ENCODE measurements around the gene DYNC1I2.

Gene DYNC1I2

GRCh38 chr2:171785450-171785849, 98.2 kb downstream of the DYNC1I2 start:
- DNase-seq = no peak

GRCh38 chr2:171787333-171788072, 100.2 kb downstream of the DYNC1I2 start:
- no peak for DNase-seq

DNA sequence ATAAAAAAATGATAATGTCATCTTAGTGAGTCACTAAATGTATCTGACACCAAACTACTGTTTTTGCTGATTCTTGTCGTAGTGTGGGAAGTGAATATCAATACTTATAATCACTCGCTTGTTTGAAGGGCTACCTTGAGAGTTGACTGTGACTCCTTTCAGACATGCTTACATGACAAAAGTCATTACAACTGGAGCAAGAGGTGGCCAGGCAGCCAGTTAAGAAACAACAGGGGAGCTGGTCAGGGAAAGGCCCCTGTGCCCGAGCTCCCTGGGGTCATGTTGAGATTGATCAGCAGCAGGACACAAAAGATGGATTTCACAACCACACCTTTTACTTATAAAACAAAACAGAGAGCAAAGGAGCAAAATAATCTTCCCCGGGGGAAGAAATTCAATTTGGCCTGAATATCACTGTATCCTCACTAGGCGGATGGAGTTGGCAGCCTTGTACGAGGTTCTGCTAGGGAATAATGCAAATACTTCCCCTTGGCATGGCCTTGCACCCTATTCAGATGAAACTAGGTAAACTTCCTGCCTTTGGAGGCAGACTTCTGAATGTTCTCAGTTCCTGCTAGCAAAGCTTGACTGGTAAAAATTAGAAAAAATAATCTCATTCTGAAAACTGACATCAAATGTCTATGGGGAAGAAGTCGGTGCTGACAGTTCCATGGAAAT, 101.2 kb downstream of the DYNC1I2 start:
- DNase-seq = no peak

DNA sequence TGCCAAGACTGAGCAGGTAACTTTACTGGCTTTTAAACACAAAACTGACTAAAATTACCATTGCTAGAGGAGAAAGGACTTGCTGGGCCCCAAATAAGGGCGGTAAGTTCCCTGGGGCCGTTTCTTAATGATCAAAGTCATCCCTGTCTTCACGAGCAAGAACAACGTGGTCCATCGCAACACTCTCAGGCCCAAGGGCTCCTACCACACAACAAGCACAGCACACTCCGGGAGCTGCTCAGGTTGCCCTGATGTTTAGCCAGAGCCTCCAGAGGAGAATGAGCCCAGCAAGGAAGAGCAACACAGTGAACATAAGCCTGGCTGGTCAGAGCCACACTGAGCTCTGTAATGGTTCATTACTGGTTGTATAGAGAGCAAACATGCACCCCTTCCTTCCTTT, 102.7 kb downstream of the DYNC1I2 start:
- no peak for DNase-seq

GRCh38 chr2:171791361-171791760, 104.1 kb downstream of the DYNC1I2 start:
- DNase-seq = no peak

- no peak for DNase-seq
Measured at GRCh38 chr2:171792157-171792556, 104.9 kb downstream of the DYNC1I2 start.

DNA sequence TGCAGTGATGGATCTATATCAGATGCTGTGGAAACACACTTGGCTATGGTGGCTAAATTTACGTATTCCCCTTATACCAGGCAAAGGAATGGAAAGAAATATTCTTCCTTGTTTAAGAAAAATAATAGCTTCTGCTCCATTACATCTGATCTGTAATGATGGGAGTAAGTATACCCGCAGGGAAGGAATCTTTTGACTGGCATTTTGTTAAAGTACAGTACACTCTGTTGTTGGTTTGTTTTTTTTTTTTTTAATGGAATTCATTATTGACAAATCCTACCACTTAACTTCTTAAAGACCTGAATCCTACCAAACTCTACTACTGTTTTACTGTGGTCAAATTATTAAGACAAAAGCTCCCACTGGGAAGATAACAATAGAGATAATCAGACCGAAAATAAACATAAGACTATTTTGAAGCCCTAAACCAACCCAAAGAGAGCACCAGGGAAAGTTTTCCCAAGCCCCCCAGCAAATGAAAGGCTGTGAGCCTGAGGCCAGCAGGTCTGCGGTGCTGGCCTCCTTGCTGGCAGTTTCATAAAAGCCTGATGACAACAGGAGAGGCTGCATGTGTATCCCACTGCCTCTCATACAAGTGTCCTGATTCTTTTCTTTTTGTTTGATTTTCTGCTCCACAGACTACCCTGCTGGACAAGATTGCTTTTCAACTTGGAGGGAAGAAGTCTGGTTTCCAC, 105.8 kb downstream of the DYNC1I2 start:
- DNase-seq = no peak

DNA sequence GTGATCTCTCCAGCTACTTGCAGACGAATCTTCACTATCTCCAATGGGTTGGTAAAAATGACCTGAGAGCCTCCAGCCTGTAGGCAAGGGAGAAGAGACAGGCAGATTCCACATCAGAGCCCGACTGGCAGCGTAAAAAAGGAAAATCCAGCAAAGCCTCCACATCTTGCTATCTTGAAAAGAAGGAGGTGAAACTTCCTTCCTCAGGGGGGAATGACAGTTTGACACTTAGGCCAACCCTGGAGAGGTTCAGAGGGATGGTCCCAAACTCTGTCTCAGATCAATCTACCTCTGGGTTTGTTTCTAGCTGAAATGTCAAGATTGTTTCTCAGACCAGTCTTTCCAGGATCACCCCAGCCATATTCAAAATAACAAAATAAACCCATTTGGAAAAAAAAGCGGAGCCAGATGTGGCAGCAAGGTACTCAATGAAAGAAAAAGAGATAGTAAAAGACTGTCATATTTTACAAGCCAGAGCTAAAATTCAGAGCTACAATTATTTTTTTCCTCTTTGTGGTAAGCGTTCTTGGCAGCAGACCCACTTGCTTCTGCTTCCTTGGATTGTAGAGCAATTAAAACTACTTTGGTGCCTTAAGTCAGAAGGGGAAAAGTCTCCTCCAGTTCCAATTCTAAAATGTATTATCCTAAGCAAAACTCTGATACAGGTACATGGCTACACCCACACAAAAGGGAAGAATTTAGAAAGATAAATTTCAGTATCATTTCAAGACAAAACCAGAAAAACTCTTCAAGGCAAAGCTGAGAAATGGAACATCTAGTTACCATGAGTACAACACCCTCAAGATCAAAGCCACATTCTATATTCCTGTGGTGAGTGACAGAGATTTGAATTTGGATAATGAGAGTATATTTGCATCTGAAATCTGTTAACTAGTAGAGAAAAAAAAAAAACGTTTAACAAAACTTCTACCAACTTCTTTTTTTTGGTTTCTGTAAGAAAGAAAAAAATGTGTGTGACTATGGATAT, 106.7 kb downstream of the DYNC1I2 start:
- no peak for DNase-seq

DNA sequence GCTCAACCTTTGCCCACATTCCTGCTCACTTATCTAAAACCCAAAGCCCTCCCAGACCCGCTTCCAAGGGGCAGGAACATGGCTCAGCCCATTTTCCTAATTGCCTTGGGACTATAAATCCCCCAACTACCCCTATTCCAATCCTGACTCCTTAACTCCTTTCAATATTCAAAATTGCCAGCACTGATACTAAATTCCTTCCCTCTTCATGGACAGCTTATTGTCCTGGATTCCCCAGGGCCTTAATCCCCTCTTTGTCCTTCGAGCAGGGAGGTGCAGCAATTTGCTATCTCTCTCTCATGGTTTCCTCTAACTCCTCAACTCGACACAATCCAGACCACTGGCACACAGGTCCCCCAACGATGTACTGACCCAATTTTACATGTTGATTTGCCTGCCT, 107.6 kb downstream of the DYNC1I2 start:
- DNase-seq = no peak
